ENCODE data around the gene KIAA1614.

Gene KIAA1614

GRCh38 chr1:180919183-180919700, 6.5 kb downstream of the KIAA1614 start:
- Histone ChIP-seq H3K36me3 (ENCODE audit: control insufficient read depth, insufficient read depth, low read length) (no peaks in the 10 kb centered on the region), H3K4me3 (ENCODE audit: low read depth, low read length) (no peak overlapping the region), H3K9ac (ENCODE audit: low read depth, low read length) (no peak overlapping the region)

GRCh38 chr1:180920193-180920592, 7.5 kb downstream of the KIAA1614 start:
- H3K36me3 ChIP-seq (ENCODE audit: control insufficient read depth, insufficient read depth, low read length): no peaks in the 10 kb centered on the region
- H3K4me3 ChIP-seq (ENCODE audit: low read depth, low read length): no peak overlapping the region
- peaks cover 28% of the 10 kb centered on the region for H3K4me1 ChIP-seq (ENCODE audit: control insufficient read depth, insufficient read depth, low read length)
- no peaks in the 10 kb centered on the region for H3K9me3 ChIP-seq (ENCODE audit: control insufficient read depth, insufficient read depth, low read length)
- no peak overlapping the region for H3K9ac ChIP-seq (ENCODE audit: low read depth, low read length)
- H3K27me3 ChIP-seq (ENCODE audit: control insufficient read depth, insufficient read depth, low read length): no peaks in the 10 kb centered on the region
- H3K27ac ChIP-seq (ENCODE audit: low read depth, low read length): no peak overlapping the region

More at GRCh38 chr1:180919183-180919700, 6.5 kb downstream of the KIAA1614 start:
- Histone ChIP-seq H3K27me3 (ENCODE audit: control insufficient read depth, insufficient read depth, low read length) (peaks cover 1% of the 10 kb centered on the region), H3K4me1 (ENCODE audit: control insufficient read depth, insufficient read depth, low read length) (peaks cover 24% of the 10 kb centered on the region), H3K9me3 (ENCODE audit: control insufficient read depth, insufficient read depth, low read length) (no peaks in the 10 kb centered on the region), H3K27ac (ENCODE audit: low read depth, low read length) (no peak overlapping the region)

GRCh38 chr1:180920702-180921101, 8.0 kb downstream of the KIAA1614 start:
- H3K27ac ChIP-seq (ENCODE audit: low read depth, low read length): no peak overlapping the region
- no peak overlapping the region for H3K4me3 ChIP-seq (ENCODE audit: low read depth, low read length)
- H3K4me1 ChIP-seq (ENCODE audit: control insufficient read depth, insufficient read depth, low read length): peaks cover 32% of the 10 kb centered on the region
- no peaks in the 10 kb centered on the region for H3K27me3 ChIP-seq (ENCODE audit: control insufficient read depth, insufficient read depth, low read length)
- H3K36me3 ChIP-seq (ENCODE audit: control insufficient read depth, insufficient read depth, low read length): no peaks in the 10 kb centered on the region
- H3K9ac ChIP-seq (ENCODE audit: low read depth, low read length): no peak overlapping the region
- H3K9me3 ChIP-seq (ENCODE audit: control insufficient read depth, insufficient read depth, low read length): no peaks in the 10 kb centered on the region

GRCh38 chr1:180921386-180921785, 8.7 kb downstream of the KIAA1614 start:
- Histone ChIP-seq H3K9ac (ENCODE audit: low read depth, low read length) (no peak overlapping the region), H3K27me3 (ENCODE audit: control insufficient read depth, insufficient read depth, low read length) (no peaks in the 10 kb centered on the region), H3K4me3 (ENCODE audit: low read depth, low read length) (no peak overlapping the region), H3K36me3 (ENCODE audit: control insufficient read depth, insufficient read depth, low read length) (no peaks in the 10 kb centered on the region), H3K9me3 (ENCODE audit: control insufficient read depth, insufficient read depth, low read length) (no peaks in the 10 kb centered on the region), H3K4me1 (ENCODE audit: control insufficient read depth, insufficient read depth, low read length) (peaks cover 37% of the 10 kb centered on the region), H3K27ac (ENCODE audit: low read depth, low read length) (no peak overlapping the region)

GRCh38 chr1:180921891-180922630, 9.4 kb downstream of the KIAA1614 start:
- no peaks in the 10 kb centered on the region for H3K9me3 ChIP-seq (ENCODE audit: control insufficient read depth, insufficient read depth, low read length)
- no peak overlapping the region for H3K4me3 ChIP-seq (ENCODE audit: low read depth, low read length)
- H3K27ac ChIP-seq (ENCODE audit: low read depth, low read length): peak overlapping the region; percentile 73
- no peak overlapping the region for H3K9ac ChIP-seq (ENCODE audit: low read depth, low read length)
- no peaks in the 10 kb centered on the region for H3K27me3 ChIP-seq (ENCODE audit: control insufficient read depth, insufficient read depth, low read length)
- H3K4me1 ChIP-seq (ENCODE audit: control insufficient read depth, insufficient read depth, low read length): peaks cover 37% of the 10 kb centered on the region
- H3K36me3 ChIP-seq (ENCODE audit: control insufficient read depth, insufficient read depth, low read length): no peaks in the 10 kb centered on the region

GRCh38 chr1:180922631-180923015, 9.9 kb downstream of the KIAA1614 start:
- no peaks in the 10 kb centered on the region for H3K36me3 ChIP-seq (ENCODE audit: control insufficient read depth, insufficient read depth, low read length)
- no peaks in the 10 kb centered on the region for H3K27me3 ChIP-seq (ENCODE audit: control insufficient read depth, insufficient read depth, low read length)
- H3K27ac ChIP-seq (ENCODE audit: low read depth, low read length): peak overlapping the region; percentile 73
- no peaks in the 10 kb centered on the region for H3K9me3 ChIP-seq (ENCODE audit: control insufficient read depth, insufficient read depth, low read length)
- H3K4me1 ChIP-seq (ENCODE audit: control insufficient read depth, insufficient read depth, low read length): peaks cover 37% of the 10 kb centered on the region
- H3K4me3 ChIP-seq (ENCODE audit: low read depth, low read length): 0 out of 2 replicates have a peak overlapping the region, but pooled peaks have one; percentile 7
- no peak overlapping the region; the same call in 1 of the 2 replicates for H3K9ac ChIP-seq (ENCODE audit: low read depth, low read length)

- H3K27me3 ChIP-seq (ENCODE audit: control insufficient read depth, insufficient read depth, low read length): no peaks in the 10 kb centered on the region
- H3K27ac ChIP-seq (ENCODE audit: low read depth, low read length): peak overlapping the region; percentile 92
- no peaks in the 10 kb centered on the region for H3K9me3 ChIP-seq (ENCODE audit: control insufficient read depth, insufficient read depth, low read length)
- no peaks in the 10 kb centered on the region for H3K36me3 ChIP-seq (ENCODE audit: control insufficient read depth, insufficient read depth, low read length)
- peak overlapping the region; percentile 62 for H3K9ac ChIP-seq (ENCODE audit: low read depth, low read length)
- peaks cover 37% of the 10 kb centered on the region for H3K4me1 ChIP-seq (ENCODE audit: control insufficient read depth, insufficient read depth, low read length)
- H3K4me3 ChIP-seq (ENCODE audit: low read depth, low read length): peak overlapping the region; percentile 46
These were observed 10.5 kb downstream of the KIAA1614 start for GRCh38 chr1:180923021-180923841.

GRCh38 chr1:180923887-180924286, 11.2 kb downstream of the KIAA1614 start:
- no peaks in the 10 kb centered on the region for H3K36me3 ChIP-seq (ENCODE audit: control insufficient read depth, insufficient read depth, low read length)
- no peaks in the 10 kb centered on the region for H3K27me3 ChIP-seq (ENCODE audit: control insufficient read depth, insufficient read depth, low read length)
- peak overlapping the region; percentile 92 for H3K27ac ChIP-seq (ENCODE audit: low read depth, low read length)
- H3K4me3 ChIP-seq (ENCODE audit: low read depth, low read length): peak overlapping the region; percentile 46; the same call in 1 of the 2 replicates
- peaks cover 37% of the 10 kb centered on the region for H3K4me1 ChIP-seq (ENCODE audit: control insufficient read depth, insufficient read depth, low read length)
- H3K9ac ChIP-seq (ENCODE audit: low read depth, low read length): peak overlapping the region; percentile 62
- H3K9me3 ChIP-seq (ENCODE audit: control insufficient read depth, insufficient read depth, low read length): no peaks in the 10 kb centered on the region

GRCh38 chr1:180924939-180925338, 12.2 kb downstream of the KIAA1614 start:
- peaks cover 37% of the 10 kb centered on the region for H3K4me1 ChIP-seq (ENCODE audit: control insufficient read depth, insufficient read depth, low read length)

GRCh38 chr1:180925471-180926051, 12.9 kb downstream of the KIAA1614 start:
- H3K27ac ChIP-seq (ENCODE audit: low read depth, low read length): no peak overlapping the region
- H3K4me3 ChIP-seq (ENCODE audit: low read depth, low read length): no peak overlapping the region
- H3K9me3 ChIP-seq (ENCODE audit: control insufficient read depth, insufficient read depth, low read length): no peaks in the 10 kb centered on the region
- peaks cover 37% of the 10 kb centered on the region for H3K4me1 ChIP-seq (ENCODE audit: control insufficient read depth, insufficient read depth, low read length)
- H3K9ac ChIP-seq (ENCODE audit: low read depth, low read length): no peak overlapping the region
- no peaks in the 10 kb centered on the region for H3K27me3 ChIP-seq (ENCODE audit: control insufficient read depth, insufficient read depth, low read length)
- no peaks in the 10 kb centered on the region for H3K36me3 ChIP-seq (ENCODE audit: control insufficient read depth, insufficient read depth, low read length)

More at GRCh38 chr1:180924939-180925338, 12.2 kb downstream of the KIAA1614 start:
- Histone ChIP-seq H3K27me3 (ENCODE audit: control insufficient read depth, insufficient read depth, low read length) (no peaks in the 10 kb centered on the region), H3K9me3 (ENCODE audit: control insufficient read depth, insufficient read depth, low read length) (no peaks in the 10 kb centered on the region), H3K27ac (ENCODE audit: low read depth, low read length) (no peak overlapping the region), H3K36me3 (ENCODE audit: control insufficient read depth, insufficient read depth, low read length) (no peaks in the 10 kb centered on the region), H3K4me3 (ENCODE audit: low read depth, low read length) (no peak overlapping the region), H3K9ac (ENCODE audit: low read depth, low read length) (no peak overlapping the region)
